Neural cell (in vitro differentiated cells): Measurements from ENCODE around the gene RIN3. TPM values are rescaled to one million over a fixed set of nuclear protein-coding genes. Genes with fewer than 3 reads are reported as not detected.

ENCODE experiments used
- H2AFZ ChIP-seq: fragments of 200-600, 300-800 bp; sonication (generic), shearing (Covaris generic); 2 replicates; pipeline ENCODE4 v1.6.0; 2014; ENCODE audit warnings: low read depth, mild to moderate bottlenecking, antibody characterized with exemption, low read length, moderate library complexity
- H3F3A ChIP-seq: fragments of 200-600 bp; shearing (Covaris generic); 2 replicates; pipeline ENCODE4 v1.6.1; 2016; ENCODE audit warnings: mild to moderate bottlenecking, moderate library complexity, mixed read lengths, antibody characterized with exemption, low read length; ENCODE audit not compliant: insufficient read depth, poor library complexity, severe bottlenecking
- H3K27ac ChIP-seq: fragments of 200-600, 300-800 bp; sonication (generic), shearing (Covaris generic); 2 replicates; pipeline ENCODE4 v1.5.1; 2014; ENCODE audit warnings: mild to moderate bottlenecking, low read length, moderate library complexity
- H3K27me3 ChIP-seq: fragments of 300-800, 200-600 bp; sonication (generic), shearing (Covaris generic); 2 replicates; pipeline ENCODE4 v1.6.0; 2014; ENCODE audit warnings: mild to moderate bottlenecking, low read depth, low read length, moderate library complexity; ENCODE audit not compliant: insufficient read depth
- H3K36me3 ChIP-seq: fragments of 300-800, 200-600 bp; sonication (generic), shearing (Covaris generic); 2 replicates; pipeline ENCODE4 v1.5.1; 2014; ENCODE audit warnings: mild to moderate bottlenecking, antibody characterized with exemption, low read length, moderate library complexity; ENCODE audit not compliant: insufficient read depth
- H3K4me2 ChIP-seq: fragments of 300-800, 200-600 bp; sonication (generic), shearing (Covaris generic); 2 replicates; pipeline ENCODE4 v1.6.0; 2014; ENCODE audit warnings: mild to moderate bottlenecking, low read length
- H3K4me3 ChIP-seq: fragments of 300-800, 200-600 bp; sonication (generic), shearing (Covaris generic); 2 replicates; pipeline ENCODE4 v1.5.1; 2014; ENCODE audit warnings: mild to moderate bottlenecking, low read length, moderate library complexity
- H3K79me2 ChIP-seq: fragments of 200-600 bp; shearing (Covaris generic); replicated peaks from 2 replicates; pipeline ENCODE4 v1.6.0; 2014; ENCODE audit warnings: mild to moderate bottlenecking, low read length, moderate library complexity; ENCODE audit not compliant: insufficient read depth
- H3K9ac ChIP-seq: fragments of 300-800, 200-600 bp; sonication (generic), shearing (Covaris generic); 2 replicates; pipeline ENCODE4 v1.6.1; 2016; ENCODE audit warnings: mild to moderate bottlenecking, low read length, mixed read lengths
- H3K9me2 ChIP-seq: fragments of 200-600 bp; shearing (Covaris generic); 2 replicates; pipeline ENCODE4 v1.6.1; 2016; ENCODE audit warnings: mild to moderate bottlenecking, low read length, mixed read lengths; ENCODE audit not compliant: insufficient read depth
- H3K9me3 ChIP-seq: fragments of 200-600, 300-800 bp; sonication (generic), shearing (Covaris generic); 2 replicates; pipeline ENCODE4 v1.6.1; 2016; ENCODE audit warnings: mild to moderate bottlenecking, mixed run types, low read length, moderate library complexity, mixed read lengths
- H4K20me1 ChIP-seq: fragments of 200-600 bp; shearing (Covaris generic); 2 replicates; pipeline ENCODE4 v1.6.1; 2016; ENCODE audit warnings: mild to moderate bottlenecking, mixed run types; ENCODE audit not compliant: insufficient read depth
- EP300 ChIP-seq: fragments of 450-650 bp; conservative IDR thresholded peaks from 2 replicates; pipeline ENCODE4 v1.6.1; 2014; ENCODE audit warnings: antibody characterized with exemption, mild to moderate bottlenecking, moderate library complexity; ENCODE audit not compliant: poor library complexity, severe bottlenecking
- EZH2 ChIP-seq: fragments of 200-600, 300-800 bp; shearing (Covaris generic), sonication (generic); IDR thresholded peaks from 2 replicates; pipeline ENCODE4 v1.6.1; 2014; ENCODE audit warnings: antibody characterized with exemption, low read length, borderline replicate concordance, mild to moderate bottlenecking; ENCODE audit not compliant: insufficient read depth, poor library complexity, severe bottlenecking
- MXI1 ChIP-seq: fragments of 450-650 bp; conservative IDR thresholded peaks from 2 replicates; pipeline ENCODE4 v1.6.1; 2014; ENCODE audit warnings: antibody characterized with exemption, mild to moderate bottlenecking; ENCODE audit not compliant: poor library complexity, severe bottlenecking
- POLR2AphosphoS5 ChIP-seq: IDR thresholded peaks from 2 replicates; pipeline ENCODE4 v1.6.1; 2012
- RAD21 ChIP-seq: fragments of 450-650 bp; conservative IDR thresholded peaks from 2 replicates; pipeline ENCODE4 v1.6.1; 2014; ENCODE audit warnings: antibody characterized with exemption, mild to moderate bottlenecking, moderate library complexity
- SMC3 ChIP-seq: fragments of 450-650 bp; conservative IDR thresholded peaks from 2 replicates; pipeline ENCODE4 v1.6.1; 2014; ENCODE audit warnings: antibody characterized with exemption, mild to moderate bottlenecking, moderate library complexity; ENCODE audit not compliant: poor library complexity
- TAF1 ChIP-seq: IDR thresholded peaks from 2 replicates; pipeline ENCODE4 v1.6.1; 2012; ENCODE audit warnings: low read depth
- polyA plus RNA-seq: library from polyadenylated mRNA; depleted of rRNA; stranded (reverse); fragments of >200 nt; gene quantifications from 2 replicates; pipeline ENCODE4 v1.2.3, GENCODE V29; 2014
- TF ChIP-seq, protein P1 (sequence below): fragments of 450-650 bp; IDR thresholded peaks from 2 replicates; pipeline ENCODE4 v1.5.1; 2014; ENCODE audit warnings: antibody characterized with exemption, mild to moderate bottlenecking, moderate library complexity; ENCODE audit not compliant: poor library complexity, severe bottlenecking
- TF ChIP-seq, protein P2 (sequence below): IDR thresholded peaks from 2 replicates; pipeline ENCODE4 v1.6.1; 2012; ENCODE audit warnings: borderline replicate concordance

Gene RIN3
- polyA plus RNA-seq, 1 donor from 2014 or later = not detected

DNA sequence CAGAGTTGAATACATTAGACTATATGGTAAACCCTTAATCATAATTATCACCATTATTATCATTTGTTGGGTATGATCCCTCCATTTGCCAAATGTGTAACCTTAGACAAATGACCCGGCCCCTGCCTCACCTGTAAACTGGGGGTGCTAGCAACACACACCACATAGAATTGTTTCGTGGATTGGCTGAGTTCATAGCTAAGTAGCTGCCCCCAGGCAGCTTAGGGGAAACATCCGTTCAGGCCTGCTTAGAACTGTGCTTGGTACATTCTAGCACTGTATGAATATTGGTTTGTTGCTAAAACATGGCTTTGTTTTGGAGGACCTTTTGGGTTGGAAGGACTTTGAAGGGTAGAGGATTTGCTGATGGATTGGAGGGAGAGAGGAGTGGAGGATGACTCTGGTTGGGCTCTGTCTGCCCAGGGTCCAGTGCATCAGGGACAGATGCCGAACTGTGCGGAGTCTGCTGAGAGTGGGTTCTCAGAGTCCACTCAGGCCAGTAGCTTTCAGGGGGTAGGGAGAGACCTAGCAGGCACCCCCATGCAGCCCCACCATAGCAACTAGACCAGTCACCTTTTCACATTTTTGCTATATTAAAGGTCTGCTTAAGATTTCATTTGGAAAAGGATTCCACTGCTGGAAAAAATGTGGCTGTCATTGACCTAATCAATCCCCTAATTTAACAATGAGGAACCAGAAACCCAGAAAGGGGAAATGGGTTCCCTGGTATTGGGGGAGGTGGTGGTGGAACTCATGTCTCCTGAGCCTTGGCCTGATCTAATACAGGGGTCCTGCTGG is 2.2 kb downstream of the RIN3 start:
- Histone ChIP-seq H3K36me3 (no peaks in the 10 kb centered on the region), H3K9me3 (no peaks in the 10 kb centered on the region), H3K4me3 (no peak overlapping the region), H3F3A (no peaks in the 10 kb centered on the region), H2AFZ (no peak overlapping the region), H3K27me3 (peaks cover 36% of the 10 kb centered on the region), H3K9me2 (no peaks in the 10 kb centered on the region), H3K79me2 (no peaks in the 10 kb centered on the region), H3K4me2 (no peak overlapping the region), H4K20me1 (no peaks in the 10 kb centered on the region), H3K27ac (no peak overlapping the region), H3K9ac (no peak overlapping the region)
- TF ChIP-seq MXI1 (no peak), POLR2AphosphoS5 (no peak), EP300 (no peak)
- TF ChIP-seq, protein P1, sequence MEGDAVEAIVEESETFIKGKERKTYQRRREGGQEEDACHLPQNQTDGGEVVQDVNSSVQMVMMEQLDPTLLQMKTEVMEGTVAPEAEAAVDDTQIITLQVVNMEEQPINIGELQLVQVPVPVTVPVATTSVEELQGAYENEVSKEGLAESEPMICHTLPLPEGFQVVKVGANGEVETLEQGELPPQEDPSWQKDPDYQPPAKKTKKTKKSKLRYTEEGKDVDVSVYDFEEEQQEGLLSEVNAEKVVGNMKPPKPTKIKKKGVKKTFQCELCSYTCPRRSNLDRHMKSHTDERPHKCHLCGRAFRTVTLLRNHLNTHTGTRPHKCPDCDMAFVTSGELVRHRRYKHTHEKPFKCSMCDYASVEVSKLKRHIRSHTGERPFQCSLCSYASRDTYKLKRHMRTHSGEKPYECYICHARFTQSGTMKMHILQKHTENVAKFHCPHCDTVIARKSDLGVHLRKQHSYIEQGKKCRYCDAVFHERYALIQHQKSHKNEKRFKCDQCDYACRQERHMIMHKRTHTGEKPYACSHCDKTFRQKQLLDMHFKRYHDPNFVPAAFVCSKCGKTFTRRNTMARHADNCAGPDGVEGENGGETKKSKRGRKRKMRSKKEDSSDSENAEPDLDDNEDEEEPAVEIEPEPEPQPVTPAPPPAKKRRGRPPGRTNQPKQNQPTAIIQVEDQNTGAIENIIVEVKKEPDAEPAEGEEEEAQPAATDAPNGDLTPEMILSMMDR = no peak

DNA sequence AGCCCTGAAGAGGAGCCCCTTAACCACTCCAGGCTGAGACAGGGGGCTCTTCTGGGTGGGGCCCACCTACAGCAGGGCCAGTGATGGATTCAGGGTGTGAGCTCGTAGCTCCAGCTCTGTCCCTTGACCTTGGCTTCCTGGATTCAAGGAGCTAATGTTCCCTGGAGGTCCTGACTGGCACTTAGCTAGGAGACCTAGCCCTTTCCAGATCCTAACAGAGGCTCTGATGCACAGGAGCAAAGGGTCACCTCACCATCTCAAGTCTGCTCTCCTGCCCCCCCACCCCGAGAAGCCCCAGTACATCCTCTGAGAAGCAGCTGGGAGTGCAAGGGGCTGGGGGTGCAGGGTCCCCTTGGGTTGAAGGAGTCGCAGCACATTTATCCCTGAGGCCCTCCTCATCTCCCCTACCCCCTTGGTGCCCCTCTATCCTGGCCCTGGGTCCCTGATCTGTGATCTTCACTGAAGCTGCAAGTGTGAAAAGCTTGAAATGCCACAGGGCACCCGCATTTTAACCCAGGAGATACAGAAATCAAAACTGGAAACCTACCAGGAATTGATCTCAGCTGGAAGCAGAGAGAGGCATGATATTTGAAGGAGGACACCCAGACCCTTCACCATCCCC is 2.9 kb downstream of the RIN3 start:
- Histone ChIP-seq H2AFZ (no peak overlapping the region), H3K36me3 (no peaks in the 10 kb centered on the region), H3K4me2 (no peak overlapping the region), H4K20me1 (no peaks in the 10 kb centered on the region), H3K9me3 (no peaks in the 10 kb centered on the region), H3K27me3 (peaks cover 36% of the 10 kb centered on the region), H3F3A (no peaks in the 10 kb centered on the region), H3K4me3 (no peak overlapping the region), H3K27ac (no peak overlapping the region), H3K79me2 (no peaks in the 10 kb centered on the region), H3K9ac (no peak overlapping the region), H3K9me2 (no peaks in the 10 kb centered on the region)
- TF ChIP-seq TAF1 = no peak
- no peak for TF ChIP-seq POLR2AphosphoS5
- TF ChIP-seq, protein P2, sequence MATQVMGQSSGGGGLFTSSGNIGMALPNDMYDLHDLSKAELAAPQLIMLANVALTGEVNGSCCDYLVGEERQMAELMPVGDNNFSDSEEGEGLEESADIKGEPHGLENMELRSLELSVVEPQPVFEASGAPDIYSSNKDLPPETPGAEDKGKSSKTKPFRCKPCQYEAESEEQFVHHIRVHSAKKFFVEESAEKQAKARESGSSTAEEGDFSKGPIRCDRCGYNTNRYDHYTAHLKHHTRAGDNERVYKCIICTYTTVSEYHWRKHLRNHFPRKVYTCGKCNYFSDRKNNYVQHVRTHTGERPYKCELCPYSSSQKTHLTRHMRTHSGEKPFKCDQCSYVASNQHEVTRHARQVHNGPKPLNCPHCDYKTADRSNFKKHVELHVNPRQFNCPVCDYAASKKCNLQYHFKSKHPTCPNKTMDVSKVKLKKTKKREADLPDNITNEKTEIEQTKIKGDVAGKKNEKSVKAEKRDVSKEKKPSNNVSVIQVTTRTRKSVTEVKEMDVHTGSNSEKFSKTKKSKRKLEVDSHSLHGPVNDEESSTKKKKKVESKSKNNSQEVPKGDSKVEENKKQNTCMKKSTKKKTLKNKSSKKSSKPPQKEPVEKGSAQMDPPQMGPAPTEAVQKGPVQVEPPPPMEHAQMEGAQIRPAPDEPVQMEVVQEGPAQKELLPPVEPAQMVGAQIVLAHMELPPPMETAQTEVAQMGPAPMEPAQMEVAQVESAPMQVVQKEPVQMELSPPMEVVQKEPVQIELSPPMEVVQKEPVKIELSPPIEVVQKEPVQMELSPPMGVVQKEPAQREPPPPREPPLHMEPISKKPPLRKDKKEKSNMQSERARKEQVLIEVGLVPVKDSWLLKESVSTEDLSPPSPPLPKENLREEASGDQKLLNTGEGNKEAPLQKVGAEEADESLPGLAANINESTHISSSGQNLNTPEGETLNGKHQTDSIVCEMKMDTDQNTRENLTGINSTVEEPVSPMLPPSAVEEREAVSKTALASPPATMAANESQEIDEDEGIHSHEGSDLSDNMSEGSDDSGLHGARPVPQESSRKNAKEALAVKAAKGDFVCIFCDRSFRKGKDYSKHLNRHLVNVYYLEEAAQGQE = no peak
- TF ChIP-seq RAD21 = no peak
- TF ChIP-seq EP300 = no peak
- TF ChIP-seq, protein P1 = no peak
- no peak for TF ChIP-seq MXI1
- TF ChIP-seq SMC3 = no peak
- TF ChIP-seq EZH2 = no peak
